ENCODE results near the gene CLASP1.
A peak's percentile ranks its signal among the peaks of the same experiment; 100 is the strongest.

CLASP1 gene

DNA sequence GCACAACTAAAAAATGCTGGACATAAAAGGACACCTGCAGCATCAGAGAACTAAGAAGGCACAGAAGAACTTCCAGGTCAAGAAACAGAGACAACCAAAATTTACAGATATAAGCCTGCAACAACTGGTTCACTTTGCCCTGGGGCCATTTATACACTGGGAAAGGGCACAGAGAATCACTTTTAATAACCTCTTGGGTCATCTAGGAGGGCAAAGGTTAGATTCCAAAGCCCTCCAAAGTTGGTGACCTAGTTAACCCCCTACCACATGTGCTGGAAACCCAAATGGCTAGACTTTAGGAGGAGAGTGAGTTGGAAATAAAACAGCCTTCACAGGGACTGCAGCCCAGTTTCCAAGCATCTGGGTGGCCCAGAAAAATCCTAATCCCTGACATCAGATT lies 115.3 kb downstream of the CLASP1 start:
- TF ChIP-seq, protein P1, sequence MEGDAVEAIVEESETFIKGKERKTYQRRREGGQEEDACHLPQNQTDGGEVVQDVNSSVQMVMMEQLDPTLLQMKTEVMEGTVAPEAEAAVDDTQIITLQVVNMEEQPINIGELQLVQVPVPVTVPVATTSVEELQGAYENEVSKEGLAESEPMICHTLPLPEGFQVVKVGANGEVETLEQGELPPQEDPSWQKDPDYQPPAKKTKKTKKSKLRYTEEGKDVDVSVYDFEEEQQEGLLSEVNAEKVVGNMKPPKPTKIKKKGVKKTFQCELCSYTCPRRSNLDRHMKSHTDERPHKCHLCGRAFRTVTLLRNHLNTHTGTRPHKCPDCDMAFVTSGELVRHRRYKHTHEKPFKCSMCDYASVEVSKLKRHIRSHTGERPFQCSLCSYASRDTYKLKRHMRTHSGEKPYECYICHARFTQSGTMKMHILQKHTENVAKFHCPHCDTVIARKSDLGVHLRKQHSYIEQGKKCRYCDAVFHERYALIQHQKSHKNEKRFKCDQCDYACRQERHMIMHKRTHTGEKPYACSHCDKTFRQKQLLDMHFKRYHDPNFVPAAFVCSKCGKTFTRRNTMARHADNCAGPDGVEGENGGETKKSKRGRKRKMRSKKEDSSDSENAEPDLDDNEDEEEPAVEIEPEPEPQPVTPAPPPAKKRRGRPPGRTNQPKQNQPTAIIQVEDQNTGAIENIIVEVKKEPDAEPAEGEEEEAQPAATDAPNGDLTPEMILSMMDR (IDR thresholded peaks at IDR 0.05; ENCODE audit: low read depth, low read length), result no peak
- no peak for DNase-seq (ENCODE audit: low read depth in 2 of 2)
- no peak overlapping the region for H3K4me3 ChIP-seq (replicated peaks in 1 of 2; ENCODE audit: low read depth in 2 of 2, low read length in 2 of 2)

DNA sequence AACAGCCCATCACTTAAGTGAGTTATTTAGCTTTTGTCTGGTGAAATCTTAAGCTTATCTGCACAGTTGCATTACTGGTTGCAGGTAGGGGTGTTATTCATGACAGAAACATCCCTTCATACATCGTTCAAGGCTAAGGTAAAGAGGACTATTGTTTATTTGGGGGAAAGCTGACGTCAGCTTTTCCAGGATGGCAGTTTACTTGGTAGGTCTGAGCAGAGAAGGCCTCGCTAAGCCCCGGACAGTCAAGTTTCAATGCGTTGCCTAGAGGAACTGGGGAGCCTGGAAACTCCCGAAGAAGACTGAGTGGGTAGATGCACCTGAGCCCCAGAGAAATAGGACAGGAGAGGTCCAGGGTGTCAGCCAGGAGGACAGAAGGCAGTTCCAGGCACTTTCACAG lies 116.4 kb downstream of the CLASP1 start:
- TF ChIP-seq, protein P1 (IDR thresholded peaks at IDR 0.05; ENCODE audit: low read depth, low read length), result no peak
- H3K4me3 ChIP-seq (replicated peaks in 1 of 2; ENCODE audit: low read depth in 2 of 2, low read length in 2 of 2), result no peak overlapping the region
- DNase-seq (ENCODE audit: low read depth in 2 of 2), result no peak

DNA sequence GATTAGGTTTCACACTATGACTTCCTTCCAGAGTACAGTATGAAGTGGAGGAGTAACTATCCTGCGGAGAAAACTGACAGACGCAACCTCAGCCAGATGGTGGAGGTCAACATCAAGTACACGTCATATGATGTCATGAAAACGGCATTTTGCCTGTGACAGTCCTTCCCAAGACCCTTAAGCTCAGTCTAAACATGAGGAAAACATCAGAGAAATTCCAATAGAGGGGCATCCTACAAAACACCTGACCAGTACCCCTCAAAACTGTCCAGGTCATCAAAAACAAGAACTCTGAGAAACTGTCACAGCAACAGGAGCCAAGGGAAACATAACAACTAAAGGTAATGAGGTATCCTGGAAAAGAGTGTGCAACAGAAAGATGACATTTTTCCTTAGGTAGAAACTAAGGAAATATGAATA lies 116.9 kb downstream of the CLASP1 start:
- peak; percentile 62 to 70 for DNase-seq (ENCODE audit: low read depth in 2 of 2)
- no peak overlapping the region for H3K4me3 ChIP-seq (replicated peaks in 1 of 2; ENCODE audit: low read depth in 2 of 2, low read length in 2 of 2)

DNA sequence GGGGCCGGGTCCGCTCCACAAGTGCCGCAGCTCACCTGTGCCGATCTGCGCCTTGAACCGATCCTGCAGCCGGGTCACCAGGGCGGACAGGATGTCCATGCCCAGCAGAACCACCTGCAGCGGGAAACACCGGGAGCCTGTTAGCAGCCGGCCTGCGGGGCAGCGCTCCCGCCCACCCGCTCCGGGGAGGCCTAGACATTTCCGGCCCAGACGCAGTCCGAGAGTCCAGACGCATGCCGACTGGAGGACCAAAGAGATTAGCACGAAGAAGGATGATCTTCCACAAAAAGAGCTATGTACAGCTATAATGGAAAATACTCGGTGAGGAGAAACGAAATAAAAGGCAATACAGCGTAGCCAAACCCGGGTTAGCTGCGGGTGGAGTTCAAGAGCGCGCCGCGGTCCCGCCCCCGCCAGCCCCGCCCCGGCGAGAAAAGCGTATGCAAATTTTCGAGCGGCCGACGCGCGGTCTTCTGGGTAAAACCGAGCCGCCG lies 119.0 kb downstream of the CLASP1 start:
- H3K4me3 ChIP-seq (replicated peaks in 1 of 2; ENCODE audit: low read depth in 2 of 2, low read length in 2 of 2), result peak overlapping the region; percentile 76 to 77
- peak; percentile 84 to 88 for DNase-seq (ENCODE audit: low read depth in 2 of 2)
- TF ChIP-seq, protein P1 (IDR thresholded peaks at IDR 0.05; ENCODE audit: low read depth, low read length), result no peak

More for the DNA sequence above, 116.9 kb downstream of the CLASP1 start:
- TF ChIP-seq, protein P1 (IDR thresholded peaks at IDR 0.05; ENCODE audit: low read depth, low read length), result no peak

DNA sequence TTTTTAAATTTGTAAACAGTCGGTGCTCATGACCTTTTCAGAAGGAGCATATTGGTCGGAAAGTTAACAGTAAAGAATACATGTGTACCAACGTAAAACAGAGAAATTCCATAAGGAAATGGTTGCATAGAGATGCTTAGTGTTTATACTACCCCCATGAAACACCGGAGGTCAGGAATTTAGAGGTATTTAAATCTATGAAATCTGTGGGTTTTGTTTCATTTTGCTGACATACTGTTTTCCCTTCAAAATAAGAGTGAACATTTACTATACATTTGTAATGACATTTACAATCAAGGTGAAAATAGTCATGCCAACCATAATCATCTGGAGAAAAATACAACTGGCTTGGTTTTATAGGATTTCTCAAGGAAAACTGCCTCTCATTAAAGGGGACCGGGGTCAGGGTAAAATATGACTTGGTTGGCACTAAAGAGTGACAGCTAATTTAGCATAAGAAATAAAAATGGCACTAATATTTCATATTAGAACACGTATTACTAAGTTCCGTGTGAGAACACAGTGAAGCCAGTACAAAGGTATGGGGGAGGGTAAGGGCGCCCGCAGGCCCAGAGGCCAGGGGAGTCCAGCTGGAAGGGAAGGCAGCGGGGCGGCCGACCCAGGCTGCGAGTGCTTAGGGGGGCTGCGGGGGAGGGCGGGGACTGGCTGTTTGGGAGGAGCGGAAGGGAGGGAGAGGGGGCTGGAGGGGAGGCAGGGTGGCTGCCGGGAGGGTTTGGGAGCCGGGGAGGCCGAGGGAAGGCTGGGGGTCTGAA lies 119.6 kb downstream of the CLASP1 start:
- DNase-seq (ENCODE audit: low read depth in 2 of 2), result peak; percentile 64 to 71
- H3K4me3 ChIP-seq (replicated peaks in 1 of 2; ENCODE audit: low read depth in 2 of 2, low read length in 2 of 2), result peak overlapping the region; percentile 76 to 77
- TF ChIP-seq, protein P1 (IDR thresholded peaks at IDR 0.05; ENCODE audit: low read depth, low read length), result no peak

DNA sequence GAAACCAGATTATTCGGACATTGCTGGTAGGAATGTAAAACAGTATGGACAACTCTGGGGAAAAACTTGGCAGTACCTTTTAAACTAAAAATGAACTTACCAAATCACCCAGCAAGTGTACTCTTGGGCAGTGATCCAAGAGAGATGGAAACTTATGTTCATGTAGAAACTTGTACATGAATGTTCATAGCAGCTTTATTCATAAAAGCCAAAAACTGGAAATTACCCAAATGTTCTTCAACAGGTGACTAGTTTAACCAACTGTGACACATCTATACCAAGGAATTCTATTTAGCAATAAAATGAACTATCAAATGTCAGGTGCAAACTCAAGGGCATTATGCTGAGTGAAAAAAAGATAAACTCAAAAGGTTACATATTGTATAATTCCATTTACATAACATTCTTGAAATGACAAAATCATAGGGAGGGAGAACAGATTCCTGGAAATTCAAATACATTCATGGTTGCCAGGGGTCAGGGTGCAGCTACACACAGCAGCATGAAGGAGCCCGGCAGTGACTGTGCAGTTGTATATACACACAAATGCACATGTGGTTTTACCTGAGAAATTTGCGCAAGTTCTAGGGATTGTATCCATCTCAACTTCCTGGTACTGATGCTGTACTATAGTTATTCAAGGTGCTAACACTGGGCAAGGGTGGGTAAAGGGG lies 122.1 kb downstream of the CLASP1 start:
- TF ChIP-seq, protein P1 (IDR thresholded peaks at IDR 0.05; ENCODE audit: low read depth, low read length), result no peak
- H3K4me3 ChIP-seq (replicated peaks in 1 of 2; ENCODE audit: low read depth in 2 of 2, low read length in 2 of 2), result no peak overlapping the region
- DNase-seq (ENCODE audit: low read depth in 2 of 2), result peak; percentile 66 to 73

Data from cardiac fibroblast (primary cell).